HG03039 (cell line): ENCODE measurements around the gene COA1.
A peak's percentile ranks its signal among the peaks of the same experiment; 100 is the strongest.

Experiments
- ATAC-seq: cut with Tn5 transposase; IDR thresholded peaks from one replicate; pipeline ENCODE4 v1.9.1; 2021; ENCODE audit warnings: mild to moderate bottlenecking, moderate library complexity; ENCODE audit not compliant: unreplicated experiment

Gene COA1

DNA sequence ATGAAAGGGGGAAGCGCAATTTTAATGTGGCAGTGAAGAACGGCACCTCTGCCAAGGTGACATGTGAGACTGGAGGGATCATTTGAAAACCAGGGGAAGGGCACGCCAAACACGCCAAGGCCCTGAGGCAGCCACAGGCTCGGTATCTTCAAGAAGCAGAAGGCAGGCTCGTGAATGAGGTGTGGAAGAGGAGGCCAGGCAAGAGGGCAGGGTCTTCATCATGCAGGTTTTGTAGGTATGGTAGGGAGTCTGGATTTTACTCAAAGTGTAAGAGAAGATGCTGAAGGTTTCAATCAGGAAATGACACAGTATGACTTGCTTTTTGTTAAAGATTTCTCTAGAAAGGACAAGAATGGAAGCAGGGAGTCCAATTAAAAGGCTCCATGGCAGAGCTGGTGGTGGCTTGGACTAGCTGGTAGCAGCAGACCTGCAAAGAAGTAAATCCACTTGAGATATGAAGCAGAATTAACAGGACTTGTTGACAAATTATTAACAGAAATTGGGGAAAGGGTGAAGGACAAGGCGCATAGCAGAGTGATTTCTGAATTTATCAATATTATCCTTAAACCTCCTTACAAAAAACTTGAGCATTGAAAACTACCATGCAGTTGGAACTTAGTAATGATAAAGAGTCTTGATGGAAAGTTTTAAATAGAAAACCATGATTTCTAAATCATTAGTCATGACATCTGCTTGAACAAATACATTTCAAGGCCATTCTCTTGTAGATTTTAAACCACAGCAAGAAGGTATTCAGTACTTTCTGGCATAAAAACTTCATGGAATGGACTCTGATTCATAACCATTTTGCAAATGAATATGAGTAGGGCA is 70.4 kb downstream of the COA1 start:
- ATAC-seq: no peak

DNA sequence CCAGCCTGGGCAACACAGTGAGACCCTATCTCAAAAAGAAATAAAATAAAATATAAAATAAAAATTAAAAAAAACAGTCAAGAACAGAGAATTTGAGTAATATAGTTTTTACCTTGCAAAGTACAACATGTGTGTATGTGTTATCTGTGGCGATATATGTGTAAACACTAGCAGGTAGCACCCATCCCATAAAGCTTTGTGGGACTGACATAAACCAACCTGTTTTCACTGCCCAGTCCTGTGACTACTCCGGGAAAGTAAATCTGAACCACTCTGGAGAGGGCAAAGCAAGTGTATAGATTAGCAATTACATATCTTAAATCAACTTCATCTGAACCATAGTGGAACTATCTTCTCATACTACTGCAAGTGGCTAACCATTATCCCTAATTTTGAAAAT is 72.3 kb downstream of the COA1 start:
- no peak for ATAC-seq

DNA sequence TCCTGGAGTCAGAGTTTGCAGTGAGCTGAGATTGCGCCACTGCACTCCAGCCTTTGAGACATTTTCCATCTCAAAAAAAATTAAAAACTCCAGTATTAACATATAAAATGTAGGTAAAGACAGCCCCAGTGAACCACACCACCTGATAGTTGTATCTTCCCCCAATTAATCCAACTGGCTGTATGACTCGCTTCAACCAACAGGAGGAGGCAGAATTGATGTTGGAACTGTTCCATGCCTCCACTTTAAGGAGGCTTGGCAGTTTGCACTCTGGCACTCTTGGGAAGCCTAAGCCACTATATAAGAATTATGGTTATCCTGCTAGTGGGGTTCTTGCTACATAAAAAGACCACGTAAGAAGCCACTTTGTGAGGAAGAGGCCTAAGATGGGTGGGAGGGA is 73.7 kb downstream of the COA1 start:
- ATAC-seq: no peak

DNA sequence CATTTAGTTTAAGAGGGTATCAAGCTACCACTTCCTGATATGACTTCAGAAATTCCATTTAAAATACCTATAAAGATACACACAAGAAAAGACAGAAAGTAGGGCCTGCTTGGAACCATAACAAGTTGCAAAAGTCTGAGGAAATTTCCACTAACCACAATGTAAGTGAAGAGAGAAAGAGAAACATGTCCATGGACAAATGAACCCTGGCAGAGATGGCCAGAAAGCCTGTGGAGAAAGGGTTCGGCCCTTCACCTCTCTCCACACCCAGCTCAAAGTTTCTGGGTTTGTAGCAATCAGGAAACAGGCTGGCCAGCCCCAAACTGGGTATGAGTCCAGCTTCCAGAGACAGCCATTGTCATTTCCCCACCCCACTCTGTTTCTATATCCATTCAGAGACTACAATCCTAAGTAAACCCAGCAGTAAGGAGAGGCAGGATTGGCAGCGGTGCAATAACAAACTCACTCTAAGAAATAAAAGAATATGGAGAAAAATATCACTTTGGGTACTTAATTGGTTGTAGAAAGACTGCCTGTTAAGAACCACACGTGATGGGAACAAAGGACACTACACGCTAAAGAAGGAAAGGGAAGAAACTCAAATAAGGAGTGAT is 75.3 kb downstream of the COA1 start:
- ATAC-seq: no peak

DNA sequence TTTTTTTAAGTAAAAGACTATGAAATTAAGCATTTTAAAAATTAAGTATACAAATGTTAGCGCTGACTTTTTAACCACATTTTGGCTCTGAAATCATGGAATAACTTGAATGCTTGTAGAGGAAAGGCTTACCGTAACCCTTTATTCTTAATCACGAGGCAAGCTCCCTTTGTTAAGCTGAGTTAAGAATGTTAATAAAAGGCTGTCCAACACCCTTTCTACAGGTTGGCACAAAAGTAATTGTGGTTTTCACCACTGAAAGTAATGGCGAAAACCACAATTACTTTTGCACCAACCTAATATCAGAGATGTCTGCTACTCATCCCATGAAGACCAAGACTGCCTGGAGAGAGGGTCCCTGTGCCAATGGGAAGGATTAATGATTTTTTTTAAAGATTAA is 75.9 kb downstream of the COA1 start:
- no peak for ATAC-seq

DNA sequence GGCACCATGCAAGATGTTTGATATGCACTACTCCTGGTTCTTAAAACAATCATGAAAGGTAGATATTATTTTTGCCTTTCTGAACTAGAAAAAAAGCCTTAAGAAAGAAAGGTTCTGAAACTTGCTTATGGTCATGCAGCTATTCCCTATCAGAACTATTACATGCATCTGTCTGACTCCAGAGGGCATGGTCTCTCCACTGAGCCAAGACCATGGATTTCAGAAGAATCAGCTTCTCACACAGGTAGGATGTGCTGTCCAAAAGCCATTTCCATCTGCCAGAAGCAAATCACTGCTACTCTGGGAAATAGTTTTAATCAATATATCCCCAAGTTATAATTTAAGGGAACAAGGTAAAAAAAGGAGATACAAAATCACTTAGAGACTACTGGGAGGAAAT is 77.0 kb downstream of the COA1 start:
- no peak for ATAC-seq

DNA sequence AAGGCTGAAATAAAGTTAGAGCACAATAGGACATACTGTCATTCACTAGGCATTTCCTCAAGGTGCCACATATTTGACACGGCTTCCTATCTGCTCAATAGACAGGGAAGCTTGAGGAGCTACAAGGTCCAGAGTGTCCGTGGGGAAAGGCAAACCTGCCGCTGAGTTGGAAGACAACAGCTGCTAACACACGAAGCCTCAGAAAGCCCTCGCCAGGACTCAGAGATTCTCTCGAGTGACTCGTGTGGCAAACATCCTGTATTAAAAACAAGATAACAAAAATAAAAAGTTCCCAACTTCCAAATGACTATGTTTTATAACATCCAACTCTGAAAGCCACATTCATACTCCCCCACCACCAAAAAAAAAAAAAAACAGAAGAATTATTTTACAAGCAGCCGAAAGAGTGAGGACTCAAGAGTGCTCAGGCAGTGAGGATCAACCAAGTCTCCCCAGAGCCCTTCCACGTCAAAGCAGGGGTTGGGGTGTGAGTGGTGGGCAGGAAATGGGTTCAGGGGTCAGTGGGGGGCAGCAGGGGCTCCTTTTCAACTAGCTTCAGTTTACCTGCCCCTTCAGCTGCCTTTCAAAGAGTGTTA is 78.8 kb downstream of the COA1 start:
- no peak for ATAC-seq

DNA sequence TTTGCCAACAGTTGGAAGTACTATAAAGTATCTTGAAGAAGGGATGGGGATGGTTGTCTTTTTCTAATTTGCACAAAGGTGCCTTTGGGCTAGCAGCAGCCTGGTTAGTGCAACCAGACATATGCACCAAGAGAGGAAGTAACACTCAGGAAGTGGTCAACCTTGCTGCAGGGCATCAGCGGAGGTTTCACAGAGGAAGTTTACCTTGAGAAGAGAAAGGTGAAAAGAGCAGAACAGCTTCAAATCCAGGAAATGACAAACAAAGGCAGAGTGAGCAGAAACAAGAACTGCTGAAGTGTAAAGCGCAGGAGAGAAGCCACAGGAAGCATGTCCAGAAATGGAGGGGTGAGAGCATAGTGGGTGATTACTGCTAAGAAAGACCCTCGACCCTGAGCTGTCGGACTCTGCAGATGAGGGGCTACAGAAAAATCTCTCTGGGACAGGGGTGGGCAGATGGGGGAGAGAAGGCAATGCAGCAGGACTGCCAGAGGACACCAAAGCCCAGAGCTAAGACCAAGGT is 79.5 kb downstream of the COA1 start:
- peak; percentile 59 for ATAC-seq

DNA sequence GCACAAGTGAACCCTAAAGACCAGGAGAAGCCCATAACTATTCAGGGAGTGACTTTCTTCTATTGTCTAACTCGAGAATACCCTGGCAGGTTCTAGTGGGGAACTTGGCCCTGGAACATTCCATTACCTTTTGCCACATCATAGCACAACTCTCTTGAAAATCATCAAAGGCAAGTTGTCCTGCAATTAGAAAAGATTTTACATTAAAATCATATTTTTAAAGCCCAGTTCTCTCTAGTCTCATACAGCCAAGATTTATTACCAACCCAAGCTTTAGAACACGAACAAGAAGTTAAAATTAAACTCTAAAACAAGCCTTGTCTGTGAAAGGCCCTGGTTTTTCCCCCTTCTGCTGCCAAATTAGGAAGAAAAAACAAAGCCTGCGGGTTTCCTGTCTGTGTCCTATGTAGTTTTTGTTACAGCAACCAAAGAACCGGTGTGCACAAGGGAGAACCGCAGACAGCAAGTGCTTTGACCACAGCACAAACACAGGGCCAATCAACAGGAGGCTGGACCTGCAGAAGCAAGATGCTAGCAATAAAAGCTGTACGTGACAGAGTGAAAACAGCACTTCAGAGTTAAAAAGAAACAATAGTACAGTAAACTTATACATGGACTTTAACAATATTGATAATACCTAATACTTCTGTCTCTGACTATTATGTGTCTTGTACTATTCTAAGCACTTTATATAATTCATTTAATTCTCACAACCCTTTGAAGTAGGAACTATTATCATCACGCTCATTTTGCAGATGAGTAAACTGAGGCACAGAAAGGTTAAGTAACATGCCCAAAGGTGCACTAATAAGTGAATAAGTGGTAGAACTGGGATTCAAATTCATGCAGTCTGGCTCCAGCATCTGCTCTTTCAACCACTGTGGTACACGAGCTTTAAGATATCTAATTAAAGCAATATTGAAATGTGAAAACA is 80.6 kb downstream of the COA1 start:
- ATAC-seq: peak; percentile 52

DNA sequence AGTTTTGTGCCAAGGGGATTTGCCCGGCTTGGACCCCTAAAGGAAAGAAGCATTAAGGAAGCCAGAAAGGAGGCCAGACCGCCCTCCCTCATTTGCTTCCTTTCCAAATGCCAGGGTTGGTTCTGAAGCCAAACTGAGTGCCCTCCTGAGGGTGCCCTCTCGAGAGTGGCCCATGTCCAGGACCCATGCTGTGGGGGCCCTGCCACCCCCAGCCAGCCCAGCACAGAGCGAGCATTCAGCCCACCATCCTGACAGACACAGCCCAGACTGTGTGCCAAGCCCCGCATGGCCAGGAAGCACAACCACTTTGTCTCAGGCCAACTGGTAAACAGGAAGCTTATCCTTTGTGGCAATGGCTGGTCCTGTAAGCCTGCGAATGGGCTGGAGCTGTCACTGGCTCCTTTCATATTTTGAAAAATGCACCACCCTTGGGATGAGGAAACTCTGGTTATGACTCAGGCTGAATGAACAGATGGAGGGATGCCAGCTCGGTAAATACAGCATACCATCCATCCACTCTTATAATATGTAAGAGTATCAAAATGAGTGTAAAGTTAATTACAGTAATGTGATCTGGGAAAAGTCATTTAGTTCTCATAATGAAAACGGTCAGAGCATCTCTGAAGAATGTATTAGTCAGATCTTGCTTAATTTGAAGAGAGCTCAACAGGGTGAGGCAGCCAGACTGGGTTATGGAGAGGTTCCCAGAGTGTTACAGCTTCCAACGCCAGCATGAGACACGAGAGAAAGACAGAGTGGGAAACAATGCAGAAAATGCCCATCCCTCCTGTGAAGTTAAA is 81.5 kb downstream of the COA1 start:
- no peak for ATAC-seq

DNA sequence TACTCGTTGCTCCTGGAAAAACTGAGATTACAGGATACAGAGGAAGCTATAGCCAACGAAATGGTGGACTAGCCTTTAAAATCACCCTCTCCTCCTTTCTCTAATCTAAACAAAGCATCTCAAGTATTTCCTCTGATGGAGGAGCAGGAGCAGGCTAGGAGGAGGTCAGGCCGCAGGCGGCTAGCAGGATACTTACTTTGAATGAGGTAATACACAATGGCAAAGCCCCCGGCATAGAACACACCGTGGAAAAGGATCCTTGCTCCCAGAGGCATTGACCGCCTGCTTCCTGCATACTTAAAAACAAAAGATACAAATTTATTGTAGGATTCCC is 82.0 kb downstream of the COA1 start:
- ATAC-seq: no peak

DNA sequence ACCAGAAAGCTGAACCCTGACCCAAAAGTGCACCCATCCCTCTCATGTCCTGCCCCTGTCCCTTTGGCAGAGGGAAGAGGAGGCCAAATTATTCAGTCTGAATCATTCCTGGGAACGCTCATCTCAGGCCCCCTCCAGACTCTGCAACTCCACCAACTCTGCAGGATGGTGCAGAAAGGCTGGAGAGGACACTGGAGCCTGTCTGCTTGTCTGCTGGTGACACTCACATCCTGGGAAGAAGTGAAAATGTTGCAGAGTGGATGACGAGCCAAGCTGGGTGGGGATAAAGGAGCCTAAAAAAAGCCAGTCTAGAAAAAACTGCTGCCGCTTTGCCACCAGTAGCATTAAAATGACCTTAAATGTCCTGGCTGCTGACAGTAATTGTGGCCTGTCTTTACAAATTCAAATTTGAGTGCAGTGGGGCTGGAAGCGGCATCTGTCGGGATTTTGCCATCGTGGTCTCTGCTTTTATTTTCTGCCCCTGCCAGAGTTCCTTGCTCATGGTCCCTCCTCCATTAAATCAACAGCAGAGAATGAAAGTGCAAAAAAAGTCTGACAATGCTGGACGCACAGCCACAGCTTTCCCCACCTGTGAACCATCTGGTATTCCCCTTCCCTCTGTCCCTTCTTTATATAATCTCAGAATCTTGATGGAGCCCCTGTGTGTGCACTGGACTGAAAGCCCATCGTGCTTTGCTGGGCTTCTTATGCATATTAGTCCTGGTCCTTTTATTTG is 82.6 kb downstream of the COA1 start:
- no peak for ATAC-seq

DNA sequence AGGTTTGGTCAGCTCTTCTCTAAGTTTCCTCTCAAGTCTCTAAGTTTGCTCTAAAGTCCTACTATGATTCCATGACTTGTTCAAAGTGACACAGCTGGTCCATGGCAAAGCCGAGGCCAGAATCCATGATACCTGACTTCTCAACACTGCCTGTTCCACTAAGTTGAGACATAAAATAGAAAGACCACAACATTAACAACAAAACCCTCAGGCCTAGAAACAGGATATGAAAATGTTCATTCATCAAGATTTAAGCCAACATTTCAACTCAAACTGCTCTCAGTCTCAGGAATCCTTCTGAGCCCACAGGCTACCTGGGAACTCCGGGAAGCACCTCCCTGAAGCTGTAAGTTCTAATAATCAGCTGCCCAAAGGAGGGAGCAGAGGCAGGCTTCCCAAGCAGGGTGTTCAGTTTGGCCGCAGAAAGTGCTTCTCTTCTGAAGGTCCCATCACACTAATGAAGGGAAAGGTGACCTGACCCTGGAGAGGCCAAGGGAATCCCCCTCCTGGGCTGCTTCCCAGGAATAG is 83.6 kb downstream of the COA1 start:
- ATAC-seq: no peak

DNA sequence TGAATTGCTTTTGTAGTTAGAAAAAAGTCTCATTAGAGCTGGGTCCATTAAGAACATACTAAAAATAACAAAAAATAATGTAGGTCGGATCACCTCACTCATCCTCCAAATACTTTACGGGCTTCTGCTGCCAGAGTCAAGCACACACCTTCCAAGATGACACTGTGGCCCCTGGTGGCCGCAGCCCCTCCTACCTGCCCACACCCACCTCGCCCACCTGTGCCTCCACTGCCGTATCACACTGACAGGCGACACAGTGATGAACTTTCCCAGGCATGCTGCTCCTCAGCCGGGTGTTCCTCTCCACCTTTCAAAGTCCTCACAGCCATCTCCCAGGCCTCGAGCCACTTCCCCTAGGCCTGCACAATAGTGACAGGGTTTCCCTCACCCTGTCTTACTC is 85.5 kb downstream of the COA1 start:
- ATAC-seq: no peak

DNA sequence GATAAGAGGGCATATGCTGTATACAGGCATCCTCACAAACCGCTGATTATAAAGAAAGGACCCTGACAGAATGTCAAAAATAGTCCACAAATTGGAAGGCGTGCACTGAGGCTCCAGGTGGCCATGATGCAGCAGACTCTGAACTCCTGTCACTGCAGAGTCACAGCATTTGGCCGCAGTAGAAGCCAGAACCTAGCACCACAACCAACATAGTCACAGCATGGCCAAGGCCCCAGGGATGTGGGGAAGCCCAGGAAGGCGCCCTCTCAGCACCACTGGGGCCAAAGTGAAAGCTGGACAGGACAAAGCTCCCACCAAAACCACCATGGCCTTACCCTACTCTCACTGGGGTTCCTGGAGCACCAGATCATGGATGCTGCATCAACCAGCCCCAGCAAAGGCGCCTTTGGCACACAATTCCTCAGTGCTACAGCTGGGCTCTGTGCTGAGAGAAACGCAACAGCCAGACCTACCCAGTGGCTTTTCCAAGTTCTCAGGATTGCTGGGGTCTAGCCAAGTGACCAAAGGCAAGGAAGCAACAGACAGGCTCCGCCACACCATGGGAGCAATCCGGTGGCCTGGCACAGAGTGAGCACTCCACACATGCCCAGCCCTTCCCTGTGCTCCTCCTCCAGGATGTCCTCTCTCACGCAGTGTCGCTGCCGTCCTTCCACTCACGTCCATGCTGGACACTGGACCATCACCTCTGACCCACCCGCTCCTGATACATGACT is 86.3 kb downstream of the COA1 start:
- no peak for ATAC-seq

DNA sequence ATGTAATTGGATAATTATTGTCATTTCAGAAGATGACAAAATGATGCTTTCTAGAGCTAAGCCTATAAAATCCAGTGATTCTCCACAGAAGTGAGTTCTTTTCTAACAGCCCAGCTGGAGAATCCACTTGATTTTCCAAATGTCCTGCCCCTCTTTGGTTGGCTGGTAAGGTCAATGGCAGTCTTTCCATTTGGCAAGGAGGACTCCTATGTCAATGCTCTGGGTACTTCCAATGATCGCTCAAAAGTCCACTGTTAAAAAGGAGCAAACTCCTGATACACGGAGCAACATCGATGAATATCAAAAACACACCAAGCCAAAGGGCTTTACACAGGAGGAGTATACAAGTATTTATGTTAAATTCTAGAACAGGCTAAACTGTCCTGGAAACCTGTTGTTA is 88.6 kb downstream of the COA1 start:
- no peak for ATAC-seq

DNA sequence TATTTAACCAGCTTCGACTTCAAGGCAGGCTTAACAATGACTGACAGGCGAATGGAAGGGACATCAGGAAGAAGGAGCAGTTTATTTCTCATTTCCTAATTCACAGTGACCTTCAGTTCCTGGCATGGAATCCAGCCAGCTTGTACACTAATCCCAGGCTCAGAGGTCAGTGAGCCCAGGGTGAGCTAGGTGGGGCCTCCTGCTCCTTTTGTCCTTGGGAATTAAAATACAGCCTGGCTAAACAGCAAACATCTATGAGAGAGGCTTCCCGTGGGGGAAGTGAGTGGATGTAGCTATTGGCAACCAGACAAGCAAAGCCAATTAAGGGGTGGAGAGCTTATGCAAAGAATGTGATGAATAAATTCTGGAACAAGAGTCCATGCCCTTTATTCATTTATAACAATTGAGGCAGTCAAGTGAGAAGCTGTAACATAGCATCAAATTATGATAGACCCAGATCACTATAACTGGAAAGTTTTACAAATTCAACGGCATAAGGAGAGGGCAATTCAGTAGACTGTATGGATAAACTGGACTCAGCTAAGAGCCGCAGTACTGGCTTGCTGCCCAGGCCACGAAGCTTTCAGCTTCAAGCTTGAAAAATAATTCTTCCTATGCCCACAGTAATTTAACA is 89.3 kb downstream of the COA1 start:
- ATAC-seq: no peak

DNA sequence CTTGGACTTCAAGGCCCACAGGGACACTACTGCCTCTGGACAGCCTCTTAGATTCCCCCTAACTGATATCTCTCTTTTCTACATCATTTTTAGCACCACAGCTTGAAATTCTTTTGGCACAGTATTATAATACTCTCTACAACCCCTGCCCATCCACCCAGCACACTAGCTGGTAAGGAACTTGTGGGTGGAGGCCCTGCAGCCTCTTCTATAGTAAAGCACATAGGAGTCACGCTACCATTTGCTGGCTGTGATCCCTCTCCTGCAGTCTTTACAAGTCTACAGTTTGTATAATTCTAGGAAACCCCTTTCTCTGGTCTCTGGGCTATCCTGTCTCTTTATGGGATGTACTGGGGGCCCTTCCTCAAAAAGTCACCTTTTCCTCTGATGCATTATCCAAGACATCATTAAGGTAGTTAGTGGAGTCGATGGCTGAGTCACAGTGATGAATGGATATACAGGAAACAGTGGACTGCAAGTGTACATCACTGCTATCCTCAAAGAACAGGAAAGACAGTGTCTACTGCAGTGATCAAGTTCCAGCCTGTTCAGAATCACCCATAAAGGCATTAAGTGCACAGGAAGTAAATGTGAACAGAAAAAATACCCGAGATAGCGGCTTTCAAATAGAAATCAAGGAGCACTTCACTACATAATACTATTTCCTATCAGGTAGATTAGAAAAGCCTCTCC is 92.1 kb downstream of the COA1 start:
- no peak for ATAC-seq
